Neural progenitor cell (in vitro differentiated cells): ENCODE measurements around the gene TENT5D. TPM values are rescaled to one million over a fixed set of nuclear protein-coding genes. Genes with fewer than 3 reads are reported as not detected.

Experiments used
- DNase-seq: peaks from one replicate; pipeline ENCODE4 v3.0.0-alpha.2; 2016; ENCODE audit warnings: low spot score
- H2AFZ ChIP-seq: fragments of 200-600 bp; sonication (generic); replicated peaks from 2 replicates; pipeline ENCODE4 v1.6.1; 2016; ENCODE audit warnings: antibody characterized with exemption
- H3F3A ChIP-seq: fragments of 200-600 bp; sonication (generic); 2 replicates; pipeline ENCODE4 v1.6.1; 2016; ENCODE audit warnings: antibody characterized with exemption, low read depth
- H3K27ac ChIP-seq: fragments of 200-600 bp; sonication (generic); 2 replicates; pipeline ENCODE4 v1.5.1; 2016; ENCODE audit warnings: mild to moderate bottlenecking
- H3K27me3 ChIP-seq: fragments of 200-600 bp; sonication (generic); 2 replicates; pipeline ENCODE4 v1.6.1; 2016; ENCODE audit warnings: mild to moderate bottlenecking, moderate library complexity
- H3K36me3 ChIP-seq: fragments of 200-600 bp; sonication (generic); 2 replicates; pipeline ENCODE4 v1.5.1; 2016
- H3K4me1 ChIP-seq: fragments of 200-600 bp; sonication (generic); 2 replicates; pipeline ENCODE4 v1.6.1; 2016; ENCODE audit warnings: mixed run types
- H3K4me2 ChIP-seq: fragments of 200-600 bp; sonication (generic); 2 replicates; pipeline ENCODE4 v1.6.1; 2016
- H3K4me3 ChIP-seq: fragments of 200-600 bp; sonication (generic); 2 replicates; pipeline ENCODE4 v1.5.1; 2016
- H3K79me2 ChIP-seq: fragments of 200-600 bp; sonication (generic); 2 replicates; pipeline ENCODE4 v1.6.1; 2016; ENCODE audit warnings: low read depth
- H3K9ac ChIP-seq: fragments of 200-600 bp; sonication (generic); 2 replicates; pipeline ENCODE4 v1.6.1; 2016
- H3K9me3 ChIP-seq: fragments of 200-600 bp; sonication (generic); 2 replicates; pipeline ENCODE4 v1.5.1; 2016; ENCODE audit warnings: low read depth
- H4K20me1 ChIP-seq: fragments of 200-600 bp; sonication (generic); 2 replicates; pipeline ENCODE4 v1.6.1; 2016; ENCODE audit warnings: low read depth
- H3K27ac Mint-ChIP-seq: 3 replicates; pipeline ENCODE4 v1.8.0; 2021; ENCODE audit warnings: mixed read lengths
- H3K27me3 Mint-ChIP-seq: 2 replicates; pipeline ENCODE4 v1.8.0; 2022; ENCODE audit warnings: low read depth, mild to moderate bottlenecking, inconsistent platforms, moderate library complexity, mixed read lengths; ENCODE audit not compliant: insufficient read depth
- H3K36me3 Mint-ChIP-seq: 3 replicates; pipeline ENCODE4 v1.8.0; 2021; ENCODE audit warnings: mixed read lengths
- H3K4me1 Mint-ChIP-seq: 3 replicates; pipeline ENCODE4 v1.8.0; 2021; ENCODE audit warnings: mixed read lengths
- H3K4me3 Mint-ChIP-seq: 3 replicates; pipeline ENCODE4 v1.8.0; 2021; ENCODE audit warnings: mild to moderate bottlenecking, moderate library complexity, mixed read lengths
- H3K9me3 Mint-ChIP-seq: 3 replicates; pipeline ENCODE4 v1.8.0; 2020; ENCODE audit warnings: mixed read lengths
- CTCF ChIP-seq: fragments of 200-600 bp; sonication (generic); IDR thresholded peaks from 2 replicates; pipeline ENCODE4 v1.5.1; 2017; ENCODE audit warnings: antibody characterized with exemption, mild to moderate bottlenecking
- EZH2 ChIP-seq: fragments of 200-600 bp; sonication (generic); IDR thresholded peaks from 2 replicates; pipeline ENCODE4 v1.6.1; 2017; ENCODE audit warnings: antibody characterized with exemption, mild to moderate bottlenecking, moderate library complexity
- EZH2phosphoT487 ChIP-seq: fragments of 200-600 bp; sonication (generic); IDR thresholded peaks from 2 replicates; pipeline ENCODE4 v1.6.1; 2017; ENCODE audit warnings: antibody characterized with exemption
- total RNA-seq: library from RNA; depleted of rRNA; stranded (reverse); fragments of >200 nt; gene quantifications from 2 replicates; pipeline ENCODE4 v1.2.3, GENCODE V29; 2015; ENCODE audit warnings: low replicate concordance

TENT5D gene
- total RNA-seq, 1 donor from 2014 or later, result not detected

- no peak overlapping the region for H3K4me3 ChIP-seq
- H3K9me3 Mint-ChIP-seq, result peaks cover 16% of the 10 kb centered on the region
- H3K4me1 Mint-ChIP-seq, result no peaks in the 10 kb centered on the region
- H3K4me1 ChIP-seq, result no peaks in the 10 kb centered on the region
- H3K27me3 ChIP-seq, result no peaks in the 10 kb centered on the region
- H2AFZ ChIP-seq, result no peak overlapping the region
- no peak overlapping the region for H3K4me3 Mint-ChIP-seq
- no peaks in the 10 kb centered on the region for H3F3A ChIP-seq
- H3K9me3 ChIP-seq, result peaks cover 24% of the 10 kb centered on the region
- no peak overlapping the region for H3K27ac Mint-ChIP-seq
- H3K27me3 Mint-ChIP-seq, result no peaks in the 10 kb centered on the region
- H3K36me3 Mint-ChIP-seq, result no peaks in the 10 kb centered on the region
- no peaks in the 10 kb centered on the region for H3K79me2 ChIP-seq
- no peaks in the 10 kb centered on the region for H3K36me3 ChIP-seq
- no peak overlapping the region for H3K4me2 ChIP-seq
- DNase-seq, result no peak
- no peaks in the 10 kb centered on the region for H4K20me1 ChIP-seq
- H3K9ac ChIP-seq, result no peak overlapping the region
- TF ChIP-seq EZH2phosphoT487, result no peak
- no peak for TF ChIP-seq EZH2
- no peak for TF ChIP-seq CTCF
- H3K27ac ChIP-seq, result no peak overlapping the region
Measured at GRCh38 chrX:80489166-80489565, 68.9 kb downstream of the TENT5D start.
